ENCODE data around the gene C1GALT1.

The C1GALT1 gene

GRCh38 chr7:7202375-7202720 lies 20.0 kb downstream of the C1GALT1 start:
- no peak for FAIRE-seq

- no peak for FAIRE-seq
These were observed 21.6 kb downstream of the C1GALT1 start for GRCh38 chr7:7203813-7204575.

GRCh38 chr7:7207876-7208275 lies 25.5 kb downstream of the C1GALT1 start:
- FAIRE-seq: no peak

- no peak for FAIRE-seq
These were observed 26.2 kb downstream of the C1GALT1 start for GRCh38 chr7:7208520-7208919.

- no peak for FAIRE-seq
These were observed 27.2 kb downstream of the C1GALT1 start for GRCh38 chr7:7209412-7210050.

- FAIRE-seq: no peak
These were observed 28.3 kb downstream of the C1GALT1 start for GRCh38 chr7:7210475-7211237.

- no peak for FAIRE-seq
These were observed 30.3 kb downstream of the C1GALT1 start for GRCh38 chr7:7212612-7213011.

- no peak for FAIRE-seq
These were observed 32.3 kb downstream of the C1GALT1 start for GRCh38 chr7:7214398-7215347.

- FAIRE-seq: no peak
These were observed 33.9 kb downstream of the C1GALT1 start for GRCh38 chr7:7216279-7216678.

GRCh38 chr7:7219216-7219615 lies 36.9 kb downstream of the C1GALT1 start:
- no peak for FAIRE-seq

GRCh38 chr7:7220821-7221220 lies 38.5 kb downstream of the C1GALT1 start:
- FAIRE-seq: no peak

GRCh38 chr7:7221599-7222038 lies 39.3 kb downstream of the C1GALT1 start:
- no peak for FAIRE-seq

- FAIRE-seq: no peak
These were observed 40.9 kb downstream of the C1GALT1 start for GRCh38 chr7:7223250-7223649.

- no peak for FAIRE-seq
These were observed 44.1 kb downstream of the C1GALT1 start for GRCh38 chr7:7226407-7226806.

GRCh38 chr7:7228472-7228871 lies 46.1 kb downstream of the C1GALT1 start:
- FAIRE-seq: no peak

- no peak for FAIRE-seq
These were observed 46.6 kb downstream of the C1GALT1 start for GRCh38 chr7:7228967-7229366.

GRCh38 chr7:7231000-7231399 lies 48.7 kb downstream of the C1GALT1 start:
- FAIRE-seq: no peak

- no peak for FAIRE-seq
These were observed 49.5 kb downstream of the C1GALT1 start for GRCh38 chr7:7231865-7232264.

- no peak for FAIRE-seq
These were observed 53.0 kb downstream of the C1GALT1 start for GRCh38 chr7:7235347-7235746.

- no peak for FAIRE-seq
These were observed 53.7 kb downstream of the C1GALT1 start for GRCh38 chr7:7236041-7236440.

- FAIRE-seq: no peak
These were observed 55.0 kb downstream of the C1GALT1 start for GRCh38 chr7:7237201-7237977.

GRCh38 chr7:7237978-7238267 lies 55.6 kb downstream of the C1GALT1 start:
- FAIRE-seq: no peak

Data from A204.1 (cell line).